Activated CD8-positive, alpha-beta T cell treated with anti-CD3 and anti-CD28 coated beads, Interleukin-2, amount 10 ng/mL, durations not matched to agents 7 days and 5 days (primary cell): ENCODE measurements around the gene MSI2. TPM values are rescaled to one million over a fixed set of nuclear protein-coding genes. Genes with fewer than 3 reads are reported as not detected.

Experiments
- ATAC-seq: fragments of 150-1000 bp; cut with Tn5 transposase; one replicate; pipeline ENCODE4 v1.10.0; 2021; ENCODE audit warnings: moderate library complexity
- CTCF ChIA-PET: fragments of 350-600 bp; sonication (Branson Sonifier 250); formaldehyde crosslinking; loops from one replicate; lab custom pipeline; 2021; ENCODE audit warnings: antibody characterized with exemption; lab: Charles Lee
- POLR2A ChIA-PET: fragments of 350-600 bp; sonication (Branson Sonifier 250); formaldehyde crosslinking; loops from one replicate; lab custom pipeline; 2021; ENCODE audit warnings: antibody characterized with exemption; lab: Charles Lee
- DNase-seq: peaks from one replicate; pipeline ENCODE4 v3.0.0-alpha.2; 2020
- H3K27ac Mint-ChIP-seq: one replicate; pipeline ENCODE4 v1.8.0; 2021; ENCODE audit warnings: mild to moderate bottlenecking, mixed read lengths
- H3K27me3 Mint-ChIP-seq: one replicate; pipeline ENCODE4 v1.8.0; 2021; ENCODE audit warnings: low read depth, mixed read lengths
- H3K36me3 Mint-ChIP-seq: one replicate; pipeline ENCODE4 v1.8.0; 2021; ENCODE audit warnings: low read depth, mixed read lengths
- H3K4me1 Mint-ChIP-seq: one replicate; pipeline ENCODE4 v1.8.0; 2021; ENCODE audit warnings: low read depth, mixed read lengths
- H3K4me3 Mint-ChIP-seq: one replicate; pipeline ENCODE4 v1.8.0; 2021; ENCODE audit warnings: mild to moderate bottlenecking, mixed read lengths
- H3K9me3 Mint-ChIP-seq: one replicate; pipeline ENCODE4 v1.8.0; 2022; ENCODE audit warnings: mixed read lengths; ENCODE audit not compliant: insufficient read depth
- total RNA-seq, 2 experiments: library from RNA; stranded (reverse); gene quantifications; one replicate each; pipeline ENCODE4 v1.2.3, GENCODE V29; 2021

Gene MSI2
- total RNA-seq, 2 experiments from 2014 or later = 123 to 125 TPM

DNA sequence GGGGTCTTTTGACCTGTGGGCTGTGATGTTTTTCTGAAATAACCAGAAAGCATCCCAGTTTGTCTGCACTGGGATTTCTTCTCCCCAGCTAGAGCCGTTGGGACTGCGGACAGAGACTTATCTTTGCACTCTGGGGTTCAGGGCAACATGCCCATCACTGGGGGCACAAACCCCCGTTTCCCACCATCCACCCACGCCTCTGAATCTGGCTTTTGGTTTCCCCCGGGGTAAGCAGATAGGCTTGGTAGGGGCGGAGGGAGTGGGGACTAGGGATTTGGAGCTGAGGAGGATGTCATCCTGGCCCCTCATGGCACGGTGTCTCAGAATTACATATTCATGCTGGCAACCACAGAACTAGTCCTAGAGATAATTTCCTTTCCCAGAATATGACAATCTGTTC, 420.2 kb downstream of the MSI2 start:
- no peak for ATAC-seq
- H3K27ac Mint-ChIP-seq = no peak overlapping the region
- CTCF ChIA-PET = interaction anchor here (0.6 to 3.2 kb wide), 2 partner anchors 79 to 433 kb away, joined by 3 to 18 read pairs; no protein-coding TSS in a partner anchor
- peaks cover 19% of the 10 kb centered on the region for H3K36me3 Mint-ChIP-seq
- no peak for DNase-seq
- no peak overlapping the region for H3K4me3 Mint-ChIP-seq
- H3K9me3 Mint-ChIP-seq = no peaks in the 10 kb centered on the region
- POLR2A ChIA-PET = no interaction called here
- H3K27me3 Mint-ChIP-seq = no peaks in the 10 kb centered on the region
- peaks cover 23% of the 10 kb centered on the region for H3K4me1 Mint-ChIP-seq

DNA sequence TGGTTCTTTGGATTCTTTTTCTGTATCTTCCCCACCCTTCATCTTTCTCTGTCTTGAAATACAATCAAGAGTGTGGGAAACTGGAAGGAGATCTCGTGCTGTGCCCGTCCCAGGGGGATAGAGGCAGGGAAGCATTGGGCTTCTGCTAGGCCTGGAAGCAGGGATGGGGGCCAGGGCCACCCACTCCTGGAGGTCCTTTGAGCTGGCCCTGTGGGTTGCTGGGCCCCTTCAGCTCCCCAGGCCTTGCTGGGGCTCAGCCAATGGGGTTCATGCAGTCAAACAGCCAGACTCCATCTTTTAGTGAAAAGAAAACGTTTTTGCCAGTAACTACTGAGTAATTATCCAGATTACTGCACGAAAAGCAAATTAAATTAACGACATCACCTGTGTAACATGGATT, 421.0 kb downstream of the MSI2 start:
- POLR2A ChIA-PET = no interaction called here

DNA sequence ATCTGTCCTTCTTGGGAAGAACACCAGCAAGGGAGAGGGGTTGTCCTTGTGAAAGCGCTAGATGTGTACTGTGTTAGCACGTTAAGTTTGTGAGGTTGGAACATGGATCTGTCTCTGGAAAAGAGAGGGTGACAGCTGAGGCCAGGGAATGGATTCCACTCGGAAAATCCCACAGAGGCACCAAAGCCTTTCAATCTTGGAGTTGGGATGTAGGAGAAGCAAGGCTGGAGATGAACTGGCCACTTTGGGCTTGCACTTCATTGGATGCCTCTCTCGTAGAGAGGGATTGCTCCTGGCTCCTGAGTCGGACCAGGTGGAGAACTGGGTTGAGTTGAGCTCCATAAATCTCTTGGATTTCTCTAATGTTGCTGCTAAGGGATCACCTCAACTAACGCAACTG, 421.5 kb downstream of the MSI2 start:
- Mint-ChIP-seq H3K36me3 (peaks cover 15% of the 10 kb centered on the region), H3K27me3 (no peaks in the 10 kb centered on the region), H3K4me1 (peaks cover 10% of the 10 kb centered on the region), H3K4me3 (no peak overlapping the region), H3K27ac (no peak overlapping the region), H3K9me3 (no peaks in the 10 kb centered on the region)
- no peak for ATAC-seq
- no peak for DNase-seq
- CTCF ChIA-PET = interaction anchor here (0.6 to 3.2 kb wide), 2 partner anchors 11 to 434 kb away, joined by 3 to 18 read pairs; no protein-coding TSS in a partner anchor
- POLR2A ChIA-PET = interaction anchor here (1.2 kb wide), 1 partner anchor 84 kb away, joined by 3 read pairs; no protein-coding TSS in a partner anchor

More for the DNA sequence above, 421.0 kb downstream of the MSI2 start:
- H3K4me1 Mint-ChIP-seq = peaks cover 15% of the 10 kb centered on the region
- H3K4me3 Mint-ChIP-seq = no peak overlapping the region
- no peaks in the 10 kb centered on the region for H3K27me3 Mint-ChIP-seq
- H3K9me3 Mint-ChIP-seq = no peaks in the 10 kb centered on the region
- H3K27ac Mint-ChIP-seq = no peak overlapping the region
- ATAC-seq = no peak
- H3K36me3 Mint-ChIP-seq = peaks cover 16% of the 10 kb centered on the region
- no peak for DNase-seq
- CTCF ChIA-PET = interaction anchor here (3.2 kb wide), 1 partner anchor 433 kb away, joined by 18 read pairs; no protein-coding TSS in a partner anchor

DNA sequence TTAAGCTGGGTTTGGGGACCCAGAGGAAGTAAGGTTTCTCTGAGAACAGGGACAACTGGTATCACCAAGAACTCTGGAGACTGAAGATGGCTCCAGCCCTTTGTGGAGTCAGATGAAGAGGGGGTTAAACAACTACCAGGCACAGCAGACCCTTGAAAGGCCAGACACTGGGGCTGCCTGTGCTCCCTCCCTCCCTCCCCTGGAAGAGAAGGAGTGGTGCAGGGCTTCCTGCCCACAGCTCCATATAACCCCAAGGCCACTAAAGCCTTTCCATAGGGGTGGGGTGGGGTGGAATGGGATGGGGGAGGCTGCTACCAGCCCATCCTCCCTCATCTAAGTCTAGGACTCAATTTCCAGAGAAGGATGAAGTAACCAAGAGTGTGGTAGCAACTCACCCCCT, 422.1 kb downstream of the MSI2 start:
- Mint-ChIP-seq H3K9me3 (no peaks in the 10 kb centered on the region), H3K4me1 (peaks cover 5% of the 10 kb centered on the region), H3K27ac (no peak overlapping the region), H3K36me3 (peaks cover 11% of the 10 kb centered on the region), H3K27me3 (no peaks in the 10 kb centered on the region), H3K4me3 (no peak overlapping the region)
- no peak for ATAC-seq
- ChIA-PET POLR2A (interaction anchor here (1.2 kb wide), 1 partner anchor 85 kb away, joined by 3 read pairs; no protein-coding TSS in a partner anchor), CTCF (interaction anchor here (0.6 to 3.2 kb wide), 3 partner anchors 11 to 434 kb away, joined by 3 to 18 read pairs (median 8); no protein-coding TSS in a partner anchor)
- no peak for DNase-seq

DNA sequence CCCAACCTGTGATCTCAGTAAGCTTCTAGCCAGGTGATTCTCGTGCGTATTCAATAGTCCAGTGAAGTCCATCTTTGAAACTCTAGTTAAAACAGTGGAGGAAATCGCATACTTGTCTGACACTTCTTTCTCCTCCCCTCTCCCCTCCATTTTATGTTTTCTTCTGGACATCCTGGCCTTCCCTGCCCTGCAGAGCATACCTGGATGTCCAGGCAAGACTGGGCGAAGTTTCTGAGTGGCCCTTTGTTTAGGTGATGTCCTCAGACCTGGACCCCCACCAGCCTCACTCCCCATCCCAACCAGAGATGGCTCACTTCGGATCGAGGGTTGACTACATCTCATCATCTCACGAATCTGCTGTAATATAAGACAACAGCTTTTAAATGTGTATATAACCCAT, 423.0 kb downstream of the MSI2 start:
- POLR2A ChIA-PET = interaction anchor here (0.6 kb wide), 1 partner anchor 338 kb away, joined by 4 read pairs; no protein-coding TSS in a partner anchor
- peaks cover 4% of the 10 kb centered on the region for H3K4me1 Mint-ChIP-seq
- CTCF ChIA-PET = interaction anchor here (1.3 to 4.3 kb wide), 4 partner anchors 8 to 436 kb away, joined by 3 to 21 read pairs (median 6); no protein-coding TSS in a partner anchor

DNA sequence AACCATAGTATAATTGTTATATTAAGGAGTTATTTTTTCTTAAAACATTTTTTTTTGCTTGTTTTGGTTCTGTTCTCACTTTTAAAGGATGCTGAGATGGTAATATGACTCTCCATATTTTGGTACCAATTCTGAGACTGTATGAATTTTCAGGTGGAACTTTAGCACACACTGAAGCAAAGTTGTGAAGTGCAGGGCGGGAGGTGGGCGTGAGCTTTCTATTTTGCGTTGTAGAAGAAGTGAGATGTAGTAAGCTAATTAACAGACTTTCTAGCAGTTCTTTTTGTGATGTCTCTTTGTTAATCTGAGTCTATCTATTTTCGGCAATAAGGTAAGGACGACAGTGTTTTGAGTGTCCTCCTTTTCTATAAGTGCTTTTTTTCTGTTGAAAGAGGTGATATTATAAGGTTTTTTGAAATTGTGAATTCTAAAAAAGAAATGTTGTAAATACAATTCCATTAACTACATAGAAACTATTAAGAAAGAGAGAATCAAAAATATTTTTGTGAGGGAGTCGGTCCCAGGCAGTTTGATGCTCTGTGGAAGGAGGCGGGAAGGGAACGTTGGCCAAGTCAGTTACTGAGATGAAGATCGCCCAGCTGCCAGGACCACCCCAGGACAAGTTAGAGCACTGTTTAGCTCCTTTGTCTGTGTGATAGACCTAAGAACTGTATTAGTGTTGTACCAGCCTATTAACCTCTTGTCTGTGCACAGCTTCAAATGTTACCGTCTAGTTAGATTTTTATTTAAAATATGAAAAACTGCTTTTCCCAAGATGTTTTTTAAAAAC, 423.8 kb downstream of the MSI2 start:
- ChIA-PET POLR2A (interaction anchor here (0.6 kb wide), 1 partner anchor 337 kb away, joined by 4 read pairs; no protein-coding TSS in a partner anchor), CTCF (interaction anchor here (1.3 to 4.3 kb wide), 4 partner anchors 9 to 437 kb away, joined by 3 to 21 read pairs (median 6); no protein-coding TSS in a partner anchor)
- H3K4me3 Mint-ChIP-seq = no peak overlapping the region
- no peak overlapping the region for H3K27ac Mint-ChIP-seq
- ATAC-seq (no peak), DNase-seq (no peak)
- peaks cover 2% of the 10 kb centered on the region for H3K4me1 Mint-ChIP-seq
- H3K36me3 Mint-ChIP-seq = peaks cover 11% of the 10 kb centered on the region
- no peaks in the 10 kb centered on the region for H3K27me3 Mint-ChIP-seq
- H3K9me3 Mint-ChIP-seq = no peaks in the 10 kb centered on the region

More for the DNA sequence above, 423.0 kb downstream of the MSI2 start:
- Mint-ChIP-seq H3K4me3 (no peak overlapping the region), H3K27ac (no peak overlapping the region), H3K9me3 (no peaks in the 10 kb centered on the region), H3K36me3 (peaks cover 13% of the 10 kb centered on the region), H3K27me3 (no peaks in the 10 kb centered on the region)
- ATAC-seq (no peak), DNase-seq (no peak)

DNA sequence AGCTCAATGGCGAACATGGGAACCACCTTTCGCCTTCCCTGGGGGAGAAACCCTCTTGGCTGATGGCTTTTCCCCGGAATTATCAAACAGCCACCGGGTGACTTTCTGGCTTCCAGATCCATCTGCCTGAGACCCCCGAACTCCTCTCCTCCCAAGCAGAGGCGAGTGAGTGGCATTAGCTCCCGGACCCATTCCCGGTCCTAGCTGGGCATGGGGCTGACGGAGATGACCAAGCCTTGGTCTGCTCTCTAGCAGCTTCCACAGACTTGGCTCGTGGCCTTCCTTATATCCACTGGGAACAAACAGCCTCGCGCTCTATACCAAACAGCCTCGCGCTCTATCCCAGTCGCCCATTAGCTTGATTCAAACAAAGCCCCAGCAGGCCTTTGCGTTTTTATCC, 426.4 kb downstream of the MSI2 start:
- Mint-ChIP-seq H3K4me1 (no peaks in the 10 kb centered on the region), H3K4me3 (no peak overlapping the region), H3K27ac (no peak overlapping the region), H3K9me3 (no peaks in the 10 kb centered on the region), H3K27me3 (peaks cover 4% of the 10 kb centered on the region), H3K36me3 (peaks cover 4% of the 10 kb centered on the region)
- CTCF ChIA-PET = interaction anchor here (4.3 kb wide), 1 partner anchor 11 kb away, joined by 21 read pairs; no protein-coding TSS in a partner anchor
- POLR2A ChIA-PET = no interaction called here
- no peak for ATAC-seq
- no peak for DNase-seq

DNA sequence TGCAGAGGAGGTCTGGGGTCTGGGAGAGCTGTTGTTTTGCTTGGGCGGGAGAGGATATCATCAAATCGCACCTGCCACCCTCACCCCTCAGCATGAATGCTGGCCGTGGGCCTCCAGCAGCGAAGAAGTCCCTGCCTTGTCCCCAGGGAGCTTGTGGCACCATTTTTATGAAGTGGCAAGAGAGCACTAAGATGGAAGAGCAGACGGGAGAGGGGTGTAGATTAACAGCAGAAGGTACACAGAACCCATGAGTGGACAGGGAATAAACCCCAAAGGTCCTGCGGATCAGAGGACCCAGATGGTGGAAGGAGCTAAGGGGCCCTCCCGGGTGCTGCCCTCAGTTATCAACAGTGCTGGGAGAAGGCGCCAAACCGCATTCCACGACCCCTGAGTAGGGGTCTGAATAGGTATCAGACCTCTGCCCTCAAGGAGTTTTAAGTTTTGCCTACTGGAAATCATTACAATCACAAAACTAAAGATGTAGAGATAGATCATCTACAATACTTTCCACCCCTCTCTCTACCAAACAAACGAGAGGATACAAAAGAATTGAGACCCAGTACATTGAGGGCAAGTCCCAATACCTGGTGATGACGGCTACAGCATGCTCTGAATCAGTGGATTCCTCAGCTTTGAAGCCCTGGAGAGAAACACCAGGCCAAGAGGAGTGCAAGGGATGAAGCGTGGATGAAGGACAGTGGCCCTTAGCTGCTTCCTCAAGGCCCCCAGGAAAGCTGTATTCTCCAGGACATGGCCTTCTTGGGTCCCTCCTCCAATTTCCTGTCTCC, 428.6 kb downstream of the MSI2 start:
- Mint-ChIP-seq H3K27me3 (peaks cover 4% of the 10 kb centered on the region), H3K36me3 (peaks cover 4% of the 10 kb centered on the region), H3K27ac (no peak overlapping the region), H3K4me1 (no peaks in the 10 kb centered on the region), H3K9me3 (no peaks in the 10 kb centered on the region), H3K4me3 (no peak overlapping the region)
- POLR2A ChIA-PET = no interaction called here
- ATAC-seq (no peak), DNase-seq (peak; percentile 12)
- CTCF ChIA-PET = interaction anchor here (1.5 to 4.8 kb wide), 2 partner anchors 14 to 99 kb away, joined by 3 to 24 read pairs; no protein-coding TSS in a partner anchor

DNA sequence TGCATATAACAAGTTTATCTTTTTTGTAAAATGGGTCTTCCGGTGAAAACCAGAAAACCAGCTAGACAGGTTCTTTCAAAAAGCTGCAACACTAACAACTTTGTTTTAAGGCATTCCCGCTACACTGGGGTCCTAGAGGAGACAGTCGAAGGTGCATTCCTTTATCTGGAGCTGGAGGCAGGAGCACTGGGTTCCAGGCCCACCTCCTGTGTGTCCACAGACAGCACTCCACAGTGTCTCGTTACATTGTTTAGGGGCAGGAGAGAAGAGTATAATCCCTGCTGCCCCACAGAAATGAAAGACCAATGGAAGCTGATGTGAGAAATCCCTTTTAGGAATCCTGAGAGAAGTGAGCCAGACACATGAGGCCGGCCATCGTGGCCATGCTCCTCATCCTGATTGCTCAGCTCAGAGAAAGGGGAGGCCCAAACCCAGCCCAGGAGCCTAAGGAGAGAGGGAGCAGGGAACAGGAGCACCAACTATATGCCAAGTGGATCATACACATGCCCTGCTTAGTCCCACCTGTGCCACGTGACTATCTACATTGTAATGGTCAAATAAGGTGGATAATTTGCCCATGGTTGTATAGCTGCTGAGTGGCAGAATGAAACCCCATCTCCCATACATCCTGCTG, 429.3 kb downstream of the MSI2 start:
- POLR2A ChIA-PET = no interaction called here
- no peak overlapping the region for H3K27ac Mint-ChIP-seq
- H3K4me3 Mint-ChIP-seq = no peak overlapping the region
- H3K4me1 Mint-ChIP-seq = no peaks in the 10 kb centered on the region
- no peaks in the 10 kb centered on the region for H3K9me3 Mint-ChIP-seq
- CTCF ChIA-PET = interaction anchor here (1.5 to 4.8 kb wide), 2 partner anchors 14 to 98 kb away, joined by 3 to 24 read pairs; no protein-coding TSS in a partner anchor
- peaks cover 4% of the 10 kb centered on the region for H3K36me3 Mint-ChIP-seq
- peak; percentile 17 for DNase-seq
- ATAC-seq = no peak
- H3K27me3 Mint-ChIP-seq = peaks cover 4% of the 10 kb centered on the region

DNA sequence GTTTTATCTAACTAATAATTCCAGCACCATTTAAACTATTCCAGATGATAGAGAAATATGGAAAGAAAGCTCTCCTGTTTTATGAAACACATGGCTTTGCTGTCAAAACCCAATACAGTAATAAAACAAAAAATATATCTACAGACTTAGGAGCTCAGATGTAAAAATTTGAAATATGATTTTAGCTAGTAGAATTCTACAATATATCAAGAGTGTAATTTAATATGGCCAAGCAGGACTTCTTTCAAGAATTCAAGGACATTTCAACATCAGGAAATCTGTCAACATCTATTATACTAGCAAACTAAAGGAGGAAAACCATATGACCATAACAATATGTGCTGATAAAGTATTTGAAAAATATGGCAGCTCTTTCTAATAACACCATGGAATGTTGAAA, 431.3 kb downstream of the MSI2 start:
- no peak overlapping the region for H3K4me3 Mint-ChIP-seq
- H3K9me3 Mint-ChIP-seq = peaks cover 3% of the 10 kb centered on the region
- CTCF ChIA-PET = interaction anchor here (0.7 to 4.8 kb wide), 2 partner anchors 16 to 75 kb away, joined by 3 to 24 read pairs; no protein-coding TSS in a partner anchor
- peaks cover 4% of the 10 kb centered on the region for H3K27me3 Mint-ChIP-seq
- H3K27ac Mint-ChIP-seq = no peak overlapping the region
- POLR2A ChIA-PET = no interaction called here
- H3K36me3 Mint-ChIP-seq = peaks cover 8% of the 10 kb centered on the region
- H3K4me1 Mint-ChIP-seq = peaks cover 4% of the 10 kb centered on the region
- ATAC-seq (no peak), DNase-seq (no peak)

DNA sequence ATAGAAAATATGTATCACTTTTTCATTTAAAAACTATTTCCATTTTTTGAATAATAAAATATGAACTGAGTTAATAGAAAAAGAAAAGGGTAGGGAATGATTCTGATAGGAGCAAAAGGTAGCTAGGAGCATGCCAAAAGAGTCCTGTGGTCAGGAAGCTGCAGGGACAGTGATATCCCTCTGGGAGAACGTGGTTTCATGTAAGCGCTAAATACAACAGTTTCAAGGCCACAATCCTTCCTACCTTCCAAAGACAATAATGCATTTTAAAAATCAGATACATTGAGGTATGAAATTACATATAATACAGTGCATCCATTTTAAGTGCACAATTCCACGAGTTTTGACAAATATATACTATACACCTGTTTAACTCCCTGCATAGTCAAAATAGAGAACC, 432.9 kb downstream of the MSI2 start:
- peaks cover 16% of the 10 kb centered on the region for H3K4me1 Mint-ChIP-seq
- ChIA-PET POLR2A (no interaction called here), CTCF (interaction anchor here (0.7 to 1.3 kb wide), 4 partner anchors 9 to 144 kb away, joined by 3 to 4 read pairs (median 3); no protein-coding TSS in a partner anchor)

More for the DNA sequence above, 432.9 kb downstream of the MSI2 start:
- H3K36me3 Mint-ChIP-seq = peaks cover 13% of the 10 kb centered on the region
- ATAC-seq (no peak), DNase-seq (no peak)
- peaks cover 4% of the 10 kb centered on the region for H3K27me3 Mint-ChIP-seq
- no peak overlapping the region for H3K27ac Mint-ChIP-seq
- no peak overlapping the region for H3K4me3 Mint-ChIP-seq
- H3K9me3 Mint-ChIP-seq = peaks cover 3% of the 10 kb centered on the region
